ENCODE data around the gene FTO.
"Not testable (repeated sequence)": the region's sequence is repeated elsewhere in the genome, so short reads cannot be mapped to it uniquely, and the experiment has no call there.

FTO gene

GRCh38 chr16:53692146-53692545 lies 11.8 kb upstream of the FTO start:
- H3K4ac ChIP-seq (ENCODE audit: low read length), result no peak overlapping the region
- H2BK5ac ChIP-seq (ENCODE audit: low read length), result no peak overlapping the region
- no peak overlapping the region for H3K4me3 ChIP-seq (ENCODE audit: low read length in 2 of 2)
- no peak overlapping the region for H3K9ac ChIP-seq (ENCODE audit: low read depth, low read length, poor library complexity)
- WGBS, 2 donors (ENCODE audit: extremely low coverage in 2 of 2, insufficient read length in 2 of 2, insufficient replicate concordance in 1 of 2), result no CpG with 5 or more reads among the region's 5 CpGs
- H3K4me2 ChIP-seq (ENCODE audit: insufficient read depth, low read length, poor library complexity, severe bottlenecking), result no peak overlapping the region
- DNase-seq (ENCODE audit: low spot score), result no peak
- no peak overlapping the region for H2BK120ac ChIP-seq (ENCODE audit: low read depth, low read length)
- no peak overlapping the region for H2BK12ac ChIP-seq (ENCODE audit: low read length)
- H3K36me3 ChIP-seq (replicated peaks in 1 of 2; ENCODE audit: control insufficient read depth in 2 of 2, insufficient read depth in 2 of 2, low read length in 2 of 2), result peaks cover 6 to 61% of the 10 kb centered on the region in 2 donors
- H3K27ac ChIP-seq (replicated peaks; ENCODE audit: low read length), result no peak overlapping the region
- no peak overlapping the region for H4K91ac ChIP-seq (ENCODE audit: low read depth, low read length, poor library complexity)
- no peak overlapping the region for H2AFZ ChIP-seq (ENCODE audit: low read length)
- H3K4me1 ChIP-seq (ENCODE audit: control insufficient read depth in 2 of 2, insufficient read depth in 1 of 2, low read depth in 1 of 2, low read length in 2 of 2), result no peaks in the 10 kb centered on the region
- H4K8ac ChIP-seq (ENCODE audit: low read depth, low read length), result no peak overlapping the region
- no peak overlapping the region for H3K23ac ChIP-seq (ENCODE audit: low read depth, low read length, poor library complexity)
- peaks cover 0 to 9% of the 10 kb centered on the region in 2 donors for H3K9me3 ChIP-seq (replicated peaks in 1 of 2; ENCODE audit: control insufficient read depth in 2 of 2, insufficient read depth in 1 of 2, low read depth in 1 of 2, low read length in 2 of 2)
- H3K27me3 ChIP-seq (ENCODE audit: control insufficient read depth in 3 of 3, insufficient read depth in 3 of 3, low read depth in 1 of 3, low read length in 3 of 3), result no peaks in the 10 kb centered on the region
- H3K18ac ChIP-seq (ENCODE audit: low read length), result no peak overlapping the region
- H3K14ac ChIP-seq (ENCODE audit: low read length), result no peak overlapping the region
- H2BK15ac ChIP-seq (ENCODE audit: low read length), result no peak overlapping the region
- no peaks in the 10 kb centered on the region for H3K79me1 ChIP-seq (ENCODE audit: low read depth, low read length)
- no peak overlapping the region for H2AK5ac ChIP-seq (ENCODE audit: low read depth, low read length)

GRCh38 chr16:53693320-53693719 lies 10.6 kb upstream of the FTO start:
- Histone ChIP-seq H2AFZ (ENCODE audit: low read length) (no peak overlapping the region), H3K4me1 (ENCODE audit: control insufficient read depth in 2 of 2, insufficient read depth in 1 of 2, low read depth in 1 of 2, low read length in 2 of 2) (no peaks in the 10 kb centered on the region), H2BK15ac (ENCODE audit: low read length) (no peak overlapping the region), H3K14ac (ENCODE audit: low read length) (no peak overlapping the region), H3K9ac (ENCODE audit: low read depth, low read length, poor library complexity) (no peak overlapping the region), H4K91ac (ENCODE audit: low read depth, low read length, poor library complexity) (no peak overlapping the region), H3K4ac (ENCODE audit: low read length) (no peak overlapping the region), H3K79me1 (ENCODE audit: low read depth, low read length) (no peaks in the 10 kb centered on the region), H2AK5ac (ENCODE audit: low read depth, low read length) (no peak overlapping the region), H3K9me3 (replicated peaks in 1 of 2; ENCODE audit: control insufficient read depth in 2 of 2, insufficient read depth in 1 of 2, low read depth in 1 of 2, low read length in 2 of 2) (peaks cover 0 to 9% of the 10 kb centered on the region in 2 donors), H3K4me2 (ENCODE audit: insufficient read depth, low read length, poor library complexity, severe bottlenecking) (no peak overlapping the region), H3K27me3 (ENCODE audit: control insufficient read depth in 3 of 3, insufficient read depth in 3 of 3, low read depth in 1 of 3, low read length in 3 of 3) (no peaks in the 10 kb centered on the region), H2BK5ac (ENCODE audit: low read length) (no peak overlapping the region), H3K4me3 (ENCODE audit: low read length in 2 of 2) (no peak overlapping the region), H2BK120ac (ENCODE audit: low read depth, low read length) (no peak overlapping the region), H4K8ac (ENCODE audit: low read depth, low read length) (no peak overlapping the region), H2BK12ac (ENCODE audit: low read length) (no peak overlapping the region), H3K23ac (ENCODE audit: low read depth, low read length, poor library complexity) (no peak overlapping the region), H3K18ac (ENCODE audit: low read length) (no peak overlapping the region), H3K27ac (replicated peaks; ENCODE audit: low read length) (no peak overlapping the region), H3K36me3 (replicated peaks in 1 of 2; ENCODE audit: control insufficient read depth in 2 of 2, insufficient read depth in 2 of 2, low read length in 2 of 2) (peaks cover 6 to 52% of the 10 kb centered on the region in 2 donors)
- no peak for DNase-seq (ENCODE audit: low spot score)
- no CpG with 5 or more reads among the region's 5 CpGs for WGBS, 2 donors (ENCODE audit: extremely low coverage in 2 of 2, insufficient read length in 2 of 2, insufficient replicate concordance in 1 of 2)

DNA sequence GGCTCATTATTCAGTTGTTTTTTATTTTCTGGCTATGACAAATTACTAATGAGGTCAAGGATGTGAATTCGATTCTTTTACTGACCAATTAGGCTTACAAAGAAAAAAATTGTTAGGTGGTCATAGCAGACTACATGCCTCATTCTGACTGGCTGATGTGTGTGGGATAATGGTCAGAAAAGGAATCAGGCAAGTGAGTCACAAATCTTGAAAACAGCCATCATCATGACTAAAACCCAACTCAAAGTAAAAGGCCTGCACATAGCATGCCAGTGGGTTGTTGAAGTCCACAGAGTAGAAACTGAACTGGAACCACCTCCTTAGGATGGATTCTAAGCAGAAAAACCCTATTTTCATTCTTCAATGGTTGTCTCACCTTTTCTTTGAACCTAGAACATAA lies 8.9 kb upstream of the FTO start:
- no peak overlapping the region for H3K18ac ChIP-seq (ENCODE audit: low read length)
- no peak overlapping the region for H2AK5ac ChIP-seq (ENCODE audit: low read depth, low read length)
- no peak overlapping the region for H3K14ac ChIP-seq (ENCODE audit: low read length)
- H3K36me3 ChIP-seq (replicated peaks in 1 of 2; ENCODE audit: control insufficient read depth in 2 of 2, insufficient read depth in 2 of 2, low read length in 2 of 2), result peaks cover 6 to 57% of the 10 kb centered on the region in 2 donors
- DNase-seq (ENCODE audit: low spot score), result no peak
- H3K27ac ChIP-seq (replicated peaks; ENCODE audit: low read length), result no peak overlapping the region
- no peak overlapping the region for H3K23ac ChIP-seq (ENCODE audit: low read depth, low read length, poor library complexity)
- H3K27me3 ChIP-seq (ENCODE audit: control insufficient read depth in 3 of 3, insufficient read depth in 3 of 3, low read depth in 1 of 3, low read length in 3 of 3), result no peaks in the 10 kb centered on the region
- no peak overlapping the region for H4K8ac ChIP-seq (ENCODE audit: low read depth, low read length)
- no peak overlapping the region for H4K91ac ChIP-seq (ENCODE audit: low read depth, low read length, poor library complexity)
- H3K4ac ChIP-seq (ENCODE audit: low read length), result no peak overlapping the region
- H3K9ac ChIP-seq (ENCODE audit: low read depth, low read length, poor library complexity), result no peak overlapping the region
- H2BK120ac ChIP-seq (ENCODE audit: low read depth, low read length), result no peak overlapping the region
- no peak overlapping the region for H2BK5ac ChIP-seq (ENCODE audit: low read length)
- no peak overlapping the region for H2BK12ac ChIP-seq (ENCODE audit: low read length)
- no peak overlapping the region for H2AFZ ChIP-seq (ENCODE audit: low read length)
- WGBS, 2 donors (ENCODE audit: extremely low coverage in 2 of 2, insufficient read length in 2 of 2, insufficient replicate concordance in 1 of 2), result no CpG with 5 or more reads among the region's 1 CpG
- H2BK15ac ChIP-seq (ENCODE audit: low read length), result no peak overlapping the region
- no peak overlapping the region for H3K4me3 ChIP-seq (ENCODE audit: low read length in 2 of 2)
- no peak overlapping the region for H3K4me2 ChIP-seq (ENCODE audit: insufficient read depth, low read length, poor library complexity, severe bottlenecking)
- peaks cover 0 to 9% of the 10 kb centered on the region in 2 donors for H3K9me3 ChIP-seq (replicated peaks in 1 of 2; ENCODE audit: control insufficient read depth in 2 of 2, insufficient read depth in 1 of 2, low read depth in 1 of 2, low read length in 2 of 2)
- H3K4me1 ChIP-seq (ENCODE audit: control insufficient read depth in 2 of 2, insufficient read depth in 1 of 2, low read depth in 1 of 2, low read length in 2 of 2), result no peaks in the 10 kb centered on the region
- no peaks in the 10 kb centered on the region for H3K79me1 ChIP-seq (ENCODE audit: low read depth, low read length)

DNA sequence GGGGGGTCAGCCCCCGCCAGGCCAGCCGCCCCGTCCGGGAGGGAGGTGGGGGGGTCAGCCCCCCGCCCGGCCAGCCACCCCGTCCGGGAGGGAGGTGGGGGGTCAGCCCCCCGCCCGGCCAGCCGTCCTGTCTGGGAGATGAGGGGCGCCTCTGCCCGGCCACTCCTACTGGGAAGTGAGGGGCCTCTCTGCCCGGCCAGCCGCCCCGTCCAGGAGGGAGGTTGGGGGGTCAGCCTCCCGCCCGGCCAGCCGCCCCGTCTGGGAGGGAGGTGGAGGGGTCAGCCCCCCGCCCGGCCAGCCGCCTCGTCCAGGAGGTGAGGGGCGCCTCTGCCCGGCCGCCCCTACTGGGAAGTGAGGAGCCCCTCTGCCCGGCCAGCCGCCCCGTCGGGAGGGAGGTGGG lies 5.7 kb upstream of the FTO start:
- WGBS, 2 donors (ENCODE audit: extremely low coverage in 2 of 2, insufficient read length in 2 of 2, insufficient replicate concordance in 1 of 2), result no CpG with 5 or more reads among the region's 31 CpGs
- not testable (repeated sequence) for H3K9me3 ChIP-seq (replicated peaks in 1 of 2; ENCODE audit: control insufficient read depth in 2 of 2, insufficient read depth in 1 of 2, low read depth in 1 of 2, low read length in 2 of 2)

More for the DNA sequence above, 5.7 kb upstream of the FTO start:
- H3K4me1 ChIP-seq (ENCODE audit: control insufficient read depth in 2 of 2, insufficient read depth in 1 of 2, low read depth in 1 of 2, low read length in 2 of 2); H3K14ac ChIP-seq (ENCODE audit: low read length); H2AFZ ChIP-seq (ENCODE audit: low read length); H2BK15ac ChIP-seq (ENCODE audit: low read length); H2BK5ac ChIP-seq (ENCODE audit: low read length); DNase-seq (ENCODE audit: low spot score); H2AK5ac ChIP-seq (ENCODE audit: low read depth, low read length); H3K4me3 ChIP-seq (ENCODE audit: low read length in 2 of 2); H2BK12ac ChIP-seq (ENCODE audit: low read length); H4K8ac ChIP-seq (ENCODE audit: low read depth, low read length); H2BK120ac ChIP-seq (ENCODE audit: low read depth, low read length); H3K27me3 ChIP-seq (ENCODE audit: control insufficient read depth in 3 of 3, insufficient read depth in 3 of 3, low read depth in 1 of 3, low read length in 3 of 3); H4K91ac ChIP-seq (ENCODE audit: low read depth, low read length, poor library complexity); H3K27ac ChIP-seq (replicated peaks; ENCODE audit: low read length); H3K18ac ChIP-seq (ENCODE audit: low read length); H3K4me2 ChIP-seq (ENCODE audit: insufficient read depth, low read length, poor library complexity, severe bottlenecking); H3K9ac ChIP-seq (ENCODE audit: low read depth, low read length, poor library complexity); H3K4ac ChIP-seq (ENCODE audit: low read length); H3K79me1 ChIP-seq (ENCODE audit: low read depth, low read length); H3K23ac ChIP-seq (ENCODE audit: low read depth, low read length, poor library complexity): not testable (repeated sequence)
- H3K36me3 ChIP-seq (replicated peaks in 1 of 2; ENCODE audit: control insufficient read depth in 2 of 2, insufficient read depth in 2 of 2, low read length in 2 of 2), result peaks cover 5 to 52% of the 10 kb centered on the region in 2 donors

Data from neuronal stem cell (in vitro differentiated cells).